Peyer's patch (tissue), 4 donors: ENCODE measurements around the gene PM20D1. TPM values are rescaled to one million over a fixed set of nuclear protein-coding genes. Genes with fewer than 3 reads are reported as not detected.

Experiments
- DNase-seq, 3 donors: peaks; one replicate each; pipeline ENCODE4 v3.0.0-alpha.2; 2017 to 2019
- H3K27ac ChIP-seq, 4 donors: fragments of 200-600 bp; sonication (generic); one replicate each; pipeline ENCODE4 v1.5.1; 2016 to 2019
- H3K27me3 ChIP-seq, 2 donors: fragments of 200-600 bp; sonication (generic); one replicate each; pipeline ENCODE4 v1.5.1; 2019
- H3K36me3 ChIP-seq, 3 donors: fragments of 200-600 bp; sonication (generic); one replicate each; pipeline ENCODE4 v1.5.1; 2016 to 2019
- H3K4me1 ChIP-seq, 4 donors: fragments of 200-600 bp; sonication (generic); one replicate each; pipeline ENCODE4 v1.5.1; 2016 to 2019
- H3K4me3 ChIP-seq, 4 donors: fragments of 200-600 bp; sonication (generic); 1 replicate in 3 of 4; 2 replicates in 1 of 4; pipeline ENCODE4 v1.5.1; 2016 to 2019; ENCODE audit warnings: mild to moderate bottlenecking in 1 of 4
- H3K9me3 ChIP-seq, 4 donors: fragments of 200-600 bp; sonication (generic); one replicate each; pipeline ENCODE4 v1.5.1; 2016 to 2019; ENCODE audit warnings: mild to moderate bottlenecking in 1 of 4
- CTCF ChIP-seq, 6 experiments: fragments of 450-650 bp in 4 of 6; fragments of 200-600 bp in 2 of 6; sonication (generic) in 1 of 6; IDR thresholded peaks; one replicate each; pipeline ENCODE4 v1.5.1; 2017 to 2019; ENCODE audit warnings: antibody characterized with exemption in 6 of 6, mild to moderate bottlenecking in 3 of 6, moderate library complexity in 1 of 6
- POLR2A ChIP-seq, 2 donors: fragments of 450-650 bp; IDR thresholded peaks; one replicate each; pipeline ENCODE4 v1.5.1; 2017; ENCODE audit warnings: antibody characterized with exemption in 2 of 2, mild to moderate bottlenecking in 2 of 2, moderate library complexity in 2 of 2
- total RNA-seq, 4 donors: library from RNA; depleted of rRNA; stranded (reverse); fragments of >200 nt; gene quantifications; one replicate each; pipeline ENCODE4 v1.1.0, GENCODE V29; 2016

PM20D1 gene
- total RNA-seq, 4 donors from 2014 or later, result not detected

- Histone ChIP-seq H3K9me3 (no peaks in the 10 kb centered on the region), H3K4me1 (no peaks in the 10 kb centered on the region), H3K4me3 (no peak overlapping the region), H3K27ac (no peak overlapping the region), H3K36me3 (no peaks in the 10 kb centered on the region), H3K27me3 (no peaks in the 10 kb centered on the region)
- TF ChIP-seq CTCF (IDR thresholded peaks at IDR 0.05) (no peak), POLR2A (IDR thresholded peaks at IDR 0.05) (no peak)
- DNase-seq, result no peak
These were observed 66.0 kb downstream of the PM20D1 start for GRCh38 chr1:205783904-205784303.

- Histone ChIP-seq H3K36me3 (no peaks in the 10 kb centered on the region), H3K27me3 (no peaks in the 10 kb centered on the region), H3K27ac (no peak overlapping the region), H3K4me1 (no peaks in the 10 kb centered on the region), H3K9me3 (no peaks in the 10 kb centered on the region), H3K4me3 (no peak overlapping the region)
- no peak for DNase-seq
- TF ChIP-seq POLR2A (IDR thresholded peaks at IDR 0.05) (no peak), CTCF (IDR thresholded peaks at IDR 0.05) (no peak)
These were observed 66.5 kb downstream of the PM20D1 start for GRCh38 chr1:205783433-205783795.

- Histone ChIP-seq H3K27ac (no peak overlapping the region), H3K9me3 (no peaks in the 10 kb centered on the region), H3K36me3 (no peaks in the 10 kb centered on the region), H3K4me3 (no peak overlapping the region), H3K4me1 (no peaks in the 10 kb centered on the region), H3K27me3 (no peaks in the 10 kb centered on the region)
- no peak for DNase-seq
- TF ChIP-seq CTCF (IDR thresholded peaks at IDR 0.05) (no peak), POLR2A (IDR thresholded peaks at IDR 0.05) (no peak)
These were observed 67.1 kb downstream of the PM20D1 start for GRCh38 chr1:205782627-205783432.

- DNase-seq, result no peak
These were observed 69.6 kb downstream of the PM20D1 start for GRCh38 chr1:205780335-205780734.

More at GRCh38 chr1:205780335-205780734, 69.6 kb downstream of the PM20D1 start:
- H3K9me3 ChIP-seq, result no peaks in the 10 kb centered on the region
- no peaks in the 10 kb centered on the region for H3K36me3 ChIP-seq
- TF ChIP-seq POLR2A (IDR thresholded peaks at IDR 0.05) (no peak), CTCF (IDR thresholded peaks at IDR 0.05) (no peak)
- no peak overlapping the region for H3K4me3 ChIP-seq
- no peaks in the 10 kb centered on the region for H3K27me3 ChIP-seq
- no peak overlapping the region for H3K27ac ChIP-seq
- H3K4me1 ChIP-seq, result peaks cover 0 to 3% (median 0%) of the 10 kb centered on the region in 4 donors

Other genes starting within 250 kb of the PM20D1 start
- gene ELK4, start 218.1 kb downstream of the PM20D1 start, total RNA-seq, result 10 to 100 TPM; 16.6 to 66.8 (median 23.7) TPM
- gene SLC45A3, start 169.6 kb downstream of the PM20D1 start, total RNA-seq, result 10 to 100 TPM in 2 of 4 donors, 1 to 10 TPM in 2; 7.4 to 16.0 (median 11.2) TPM
- 10 to 100 TPM; 21.1 to 64.5 (median 41.5) TPM for gene NUCKS1, start 100.0 kb downstream of the PM20D1 start, total RNA-seq
- 10 to 100 TPM in 3 of 4 donors, 1 to 10 TPM in 1; 8.3 to 96.6 (median 22.0) TPM for gene RAB29, start 74.7 kb downstream of the PM20D1 start, total RNA-seq
- gene SLC41A1, start 36.9 kb downstream of the PM20D1 start, total RNA-seq, result 10 to 100 TPM in 1 of 4 donors, 1 to 10 TPM in 3; 4.0 to 21.5 (median 6.8) TPM
- not detected for gene SLC26A9, start 93.3 kb upstream of the PM20D1 start, total RNA-seq
- gene RAB7B, start 153.3 kb upstream of the PM20D1 start, total RNA-seq, result under 1 TPM in 3 of 4 donors, not detected in 1; 0.35 to 0.47 (median 0.40) TPM
- gene CTSE, start 173.8 kb upstream of the PM20D1 start, total RNA-seq, result 1 to 10 TPM in 3 of 4 donors, not detected in 1; 3.6 to 8.1 (median 3.6) TPM
- gene RHEX, start 203.0 kb upstream of the PM20D1 start, total RNA-seq, result 10 to 100 TPM in 1 of 4 donors, 1 to 10 TPM in 3; 1.1 to 28.1 (median 3.5) TPM